H7 (cell line): Measurements from ENCODE around the gene TECPR1. TPM values are rescaled to one million over a fixed set of nuclear protein-coding genes. Genes with fewer than 3 reads are reported as not detected.

Source experiments
- DNase-seq: peaks from one replicate; pipeline ENCODE4 v3.0.0; 2012
- H3K27me3 ChIP-seq: 2 replicates; pipeline ENCODE4 v1.6.0; 2011; ENCODE audit warnings: mild to moderate bottlenecking, low read length; ENCODE audit not compliant: control insufficient read depth, insufficient read depth
- H3K36me3 ChIP-seq: replicated peaks from 2 replicates; pipeline ENCODE4 v1.5.1; 2011; ENCODE audit warnings: low read length; ENCODE audit not compliant: control insufficient read depth, insufficient read depth
- H3K4me3 ChIP-seq: 2 replicates; pipeline ENCODE4 v1.5.1; 2011; ENCODE audit warnings: low read depth, mild to moderate bottlenecking, control low read depth, low read length, moderate library complexity; ENCODE audit not compliant: insufficient read depth
- total RNA-seq: library from RNA; depleted of rRNA; stranded (reverse); fragments of >200 nt; shearing (Covaris generic); gene quantifications from 2 replicates; pipeline ENCODE4 v1.2.3, GENCODE V29; 2014

The TECPR1 gene
- total RNA-seq, 1 experiment from 2014 or later, result 13.7 TPM

DNA sequence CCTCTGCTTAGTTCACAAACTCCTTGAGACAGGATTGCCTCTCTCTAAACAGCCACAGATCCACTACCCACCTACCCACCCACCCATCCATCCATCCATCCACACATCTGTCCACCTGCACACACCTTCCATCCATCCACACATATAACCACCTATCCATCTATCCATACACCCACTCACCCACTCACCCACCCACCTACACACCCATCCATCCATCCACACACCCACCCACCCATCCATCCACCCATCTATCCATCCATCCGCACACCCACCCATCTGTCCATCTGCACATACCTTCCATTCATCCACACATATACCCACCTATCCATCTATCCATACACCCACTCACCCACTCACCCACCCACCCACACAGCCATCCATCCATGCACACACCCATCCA lies 9.7 kb downstream of the TECPR1 start:
- H3K4me3 ChIP-seq, result no peak overlapping the region
- no peak for DNase-seq
- H3K27me3 ChIP-seq, result no peaks in the 10 kb centered on the region
- no peaks in the 10 kb centered on the region for H3K36me3 ChIP-seq

DNA sequence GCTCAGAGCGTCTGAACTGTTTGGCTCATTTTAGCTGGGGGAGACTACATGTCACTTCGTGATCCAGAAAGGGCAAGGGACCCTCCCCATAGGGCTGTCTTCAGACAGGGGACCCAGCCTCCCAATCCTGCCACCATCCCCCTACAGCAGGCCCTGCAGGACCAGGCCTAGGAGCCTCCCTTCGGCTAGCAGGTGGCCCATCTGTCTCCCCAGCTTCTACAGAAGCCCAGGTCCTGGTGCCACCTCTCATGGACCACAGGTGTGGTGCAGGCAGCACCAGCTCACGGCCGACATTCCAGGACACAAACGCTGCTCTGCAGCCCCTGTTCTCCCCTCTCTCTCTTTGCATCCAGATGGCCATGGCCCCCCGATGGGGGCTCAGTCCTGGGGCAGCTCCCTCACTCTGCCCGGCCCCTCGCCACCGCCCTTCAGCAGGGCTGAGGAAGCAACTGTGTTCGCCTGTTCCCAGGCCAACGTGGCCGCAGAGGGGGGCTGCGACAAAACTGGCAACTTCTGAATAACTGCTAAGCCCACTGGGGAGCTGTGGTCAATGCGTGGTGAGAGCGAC lies 10.3 kb downstream of the TECPR1 start:
- H3K27me3 ChIP-seq, result no peaks in the 10 kb centered on the region
- DNase-seq, result peak; percentile 67
- no peak overlapping the region for H3K4me3 ChIP-seq
- H3K36me3 ChIP-seq, result no peaks in the 10 kb centered on the region

DNA sequence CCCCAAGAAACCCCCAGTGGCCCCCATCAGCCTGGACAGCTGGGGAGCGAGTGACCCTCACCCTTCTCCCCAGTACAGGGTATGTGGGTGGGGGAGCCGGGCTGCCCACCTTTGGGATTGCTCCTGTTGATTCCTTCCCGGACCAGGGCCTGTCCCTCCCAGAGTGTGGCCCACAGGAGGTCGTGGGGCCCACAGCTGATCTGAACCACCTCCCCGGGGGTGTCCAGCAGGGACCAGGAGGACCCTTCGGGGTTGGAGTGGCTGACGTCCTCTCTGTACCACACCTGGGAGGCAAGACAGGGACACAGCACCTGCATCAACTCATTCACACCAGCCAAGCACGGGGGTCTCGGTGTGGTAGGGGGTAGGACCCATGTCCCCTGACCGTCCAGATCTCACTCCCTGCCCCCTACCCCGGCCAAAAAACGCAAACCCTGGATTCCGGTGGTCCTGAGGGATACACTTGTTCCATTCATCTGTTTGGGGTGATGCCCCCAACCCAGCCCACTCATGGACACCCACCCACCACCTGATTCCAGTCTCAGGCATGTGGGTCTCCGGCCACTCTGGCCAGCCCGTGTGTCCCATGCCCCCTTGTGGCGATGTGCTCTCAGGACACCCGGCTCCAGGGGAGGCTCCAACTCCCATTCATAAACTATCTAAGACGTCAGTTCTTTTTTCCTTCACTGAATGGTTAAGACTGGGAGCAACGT lies 10.9 kb downstream of the TECPR1 start:
- Histone ChIP-seq H3K4me3 (no peak overlapping the region), H3K27me3 (no peaks in the 10 kb centered on the region), H3K36me3 (no peaks in the 10 kb centered on the region)
- DNase-seq, result peak; percentile 95

DNA sequence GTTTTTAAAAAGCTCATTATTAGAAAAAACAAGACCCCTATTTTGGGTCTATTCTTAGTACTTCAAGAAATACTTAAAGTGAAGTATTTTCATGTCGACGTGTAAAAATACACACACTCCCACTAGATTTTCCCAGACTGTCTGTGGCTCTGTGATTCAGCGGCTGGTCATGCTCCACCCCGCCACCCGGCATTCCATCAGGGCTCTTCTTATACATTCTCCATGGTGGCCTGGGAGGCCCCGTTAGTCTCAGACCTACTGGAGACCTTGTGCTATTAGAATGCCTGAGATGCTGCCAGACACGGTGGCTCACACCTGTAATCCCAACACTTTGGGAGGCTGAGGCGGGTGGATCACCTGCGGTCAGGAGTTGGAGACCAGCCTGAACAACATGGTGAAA lies 13.1 kb downstream of the TECPR1 start:
- no peak for DNase-seq
- H3K36me3 ChIP-seq, result no peaks in the 10 kb centered on the region
- H3K4me3 ChIP-seq, result no peak overlapping the region
- no peaks in the 10 kb centered on the region for H3K27me3 ChIP-seq

DNA sequence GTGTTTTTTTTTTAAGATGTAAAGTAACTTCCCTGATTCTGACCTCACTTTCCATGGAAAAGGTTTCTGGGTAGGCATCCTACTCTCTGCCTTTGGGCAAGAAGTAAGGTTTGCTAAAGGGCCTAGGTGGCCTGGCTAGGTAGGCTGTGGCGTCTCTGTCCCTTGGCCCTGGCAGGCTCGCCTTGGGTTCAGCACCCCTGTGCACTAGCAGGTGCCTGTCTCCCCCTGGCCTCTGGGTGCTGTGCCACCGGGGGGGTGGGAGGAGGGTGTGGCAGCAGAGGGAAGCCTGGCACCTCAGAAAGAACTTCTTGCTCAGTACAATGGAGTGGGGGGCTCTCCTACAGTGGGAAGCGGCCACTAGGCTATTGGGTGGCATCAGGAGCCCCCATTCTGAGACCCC lies 14.0 kb downstream of the TECPR1 start:
- H3K4me3 ChIP-seq, result no peak overlapping the region
- H3K36me3 ChIP-seq, result no peaks in the 10 kb centered on the region
- no peak for DNase-seq
- no peaks in the 10 kb centered on the region for H3K27me3 ChIP-seq

DNA sequence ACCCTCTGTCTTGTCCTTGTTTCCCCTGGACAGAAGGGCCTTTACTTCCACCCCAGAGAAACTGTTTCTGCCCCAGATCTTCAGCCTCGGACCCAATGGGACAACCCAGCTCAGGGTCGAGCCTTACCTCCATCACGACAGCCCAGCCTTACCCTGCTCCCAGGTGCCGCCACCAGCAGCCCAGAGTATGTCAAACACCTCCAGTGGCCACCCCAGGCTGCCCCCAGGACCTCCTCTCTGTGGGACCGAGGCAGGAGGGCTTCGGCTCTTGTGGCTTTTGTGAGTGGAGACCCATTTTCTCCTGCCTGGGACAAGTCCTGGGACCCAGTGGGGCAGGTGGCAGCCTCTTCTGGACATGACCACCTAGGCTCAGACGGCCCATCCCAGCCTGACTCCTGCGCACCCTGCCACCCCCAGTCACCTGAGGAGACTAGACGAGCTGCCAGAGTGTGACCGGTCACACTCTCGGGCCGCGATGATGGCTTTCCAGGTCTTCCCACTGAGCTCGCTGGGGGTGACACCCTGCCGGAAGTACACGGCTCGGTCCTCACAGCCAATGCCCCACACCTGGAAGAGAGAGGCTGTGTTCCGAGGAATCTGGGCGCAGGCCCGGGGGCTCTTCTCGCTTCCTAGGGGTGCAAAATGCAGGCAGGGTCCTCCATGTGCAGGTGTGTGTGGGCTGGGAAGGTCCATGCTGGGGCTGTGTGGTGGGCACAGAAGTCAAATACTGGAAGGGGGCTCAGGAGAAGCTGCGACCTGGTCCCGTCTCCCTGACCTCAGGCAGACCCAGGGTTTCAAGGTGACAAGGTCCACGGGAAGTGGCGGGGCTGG lies 15.5 kb downstream of the TECPR1 start:
- H3K36me3 ChIP-seq, result no peaks in the 10 kb centered on the region
- H3K27me3 ChIP-seq, result no peaks in the 10 kb centered on the region
- H3K4me3 ChIP-seq, result no peak overlapping the region
- peak; percentile 40 for DNase-seq

DNA sequence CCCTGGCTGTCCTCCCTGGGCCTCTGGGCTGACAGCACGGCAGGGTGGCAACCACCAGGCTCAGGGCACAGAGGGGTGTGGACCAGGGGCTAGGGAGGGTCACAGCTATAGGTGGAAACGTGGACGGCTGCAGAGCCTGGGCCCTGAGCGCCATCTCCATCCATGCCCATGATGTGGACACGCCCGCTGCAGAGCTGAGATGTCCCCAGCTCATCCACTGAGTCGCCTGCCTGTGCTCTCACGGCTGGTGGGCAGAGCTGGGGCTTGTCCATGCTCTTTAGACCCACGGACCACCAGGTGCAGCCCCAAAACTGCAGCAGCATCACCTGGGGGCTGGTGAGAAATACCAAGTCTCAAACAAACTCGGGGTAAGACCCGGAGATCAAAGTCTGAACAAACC lies 16.1 kb downstream of the TECPR1 start:
- H3K36me3 ChIP-seq, result no peaks in the 10 kb centered on the region
- peak; percentile 40 for DNase-seq

DNA sequence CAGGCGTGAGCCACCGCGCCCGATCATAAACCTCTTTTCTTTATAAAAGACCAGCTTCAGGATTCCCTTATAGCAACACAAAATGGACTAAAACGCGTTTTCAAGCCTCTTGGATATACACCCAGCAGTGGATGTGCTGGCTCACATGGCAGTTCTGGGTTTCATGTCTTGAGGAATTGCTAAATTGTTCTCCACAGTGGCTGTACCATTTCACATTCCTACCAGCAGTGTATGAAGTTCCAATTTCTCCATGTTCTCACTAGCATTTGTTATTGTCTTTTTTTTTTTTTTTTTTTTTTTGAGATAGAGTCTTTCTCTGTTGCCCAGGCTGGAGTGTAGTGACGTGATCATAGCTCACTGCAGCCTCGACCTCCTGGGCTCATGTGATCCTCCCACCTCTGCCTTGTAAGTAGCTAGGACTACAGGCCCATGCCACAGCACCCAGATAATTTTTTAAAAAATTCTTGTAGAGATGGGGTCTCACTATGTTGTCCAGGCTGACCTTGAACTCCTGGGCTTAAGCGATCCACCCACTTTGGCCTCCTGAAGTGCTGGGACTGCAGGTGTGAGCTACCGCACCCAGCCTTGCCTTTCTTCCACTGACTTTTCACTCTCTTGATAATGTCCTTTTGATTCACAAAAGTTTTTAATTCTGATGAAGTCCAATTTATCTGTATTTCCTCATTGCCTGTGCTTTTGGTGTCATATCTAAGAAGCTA lies 17.4 kb downstream of the TECPR1 start:
- H3K36me3 ChIP-seq, result no peaks in the 10 kb centered on the region
- no peaks in the 10 kb centered on the region for H3K27me3 ChIP-seq
- DNase-seq, result no peak
- H3K4me3 ChIP-seq, result no peak overlapping the region

More for the DNA sequence above, 16.1 kb downstream of the TECPR1 start:
- Histone ChIP-seq H3K4me3 (no peak overlapping the region), H3K27me3 (no peaks in the 10 kb centered on the region)

DNA sequence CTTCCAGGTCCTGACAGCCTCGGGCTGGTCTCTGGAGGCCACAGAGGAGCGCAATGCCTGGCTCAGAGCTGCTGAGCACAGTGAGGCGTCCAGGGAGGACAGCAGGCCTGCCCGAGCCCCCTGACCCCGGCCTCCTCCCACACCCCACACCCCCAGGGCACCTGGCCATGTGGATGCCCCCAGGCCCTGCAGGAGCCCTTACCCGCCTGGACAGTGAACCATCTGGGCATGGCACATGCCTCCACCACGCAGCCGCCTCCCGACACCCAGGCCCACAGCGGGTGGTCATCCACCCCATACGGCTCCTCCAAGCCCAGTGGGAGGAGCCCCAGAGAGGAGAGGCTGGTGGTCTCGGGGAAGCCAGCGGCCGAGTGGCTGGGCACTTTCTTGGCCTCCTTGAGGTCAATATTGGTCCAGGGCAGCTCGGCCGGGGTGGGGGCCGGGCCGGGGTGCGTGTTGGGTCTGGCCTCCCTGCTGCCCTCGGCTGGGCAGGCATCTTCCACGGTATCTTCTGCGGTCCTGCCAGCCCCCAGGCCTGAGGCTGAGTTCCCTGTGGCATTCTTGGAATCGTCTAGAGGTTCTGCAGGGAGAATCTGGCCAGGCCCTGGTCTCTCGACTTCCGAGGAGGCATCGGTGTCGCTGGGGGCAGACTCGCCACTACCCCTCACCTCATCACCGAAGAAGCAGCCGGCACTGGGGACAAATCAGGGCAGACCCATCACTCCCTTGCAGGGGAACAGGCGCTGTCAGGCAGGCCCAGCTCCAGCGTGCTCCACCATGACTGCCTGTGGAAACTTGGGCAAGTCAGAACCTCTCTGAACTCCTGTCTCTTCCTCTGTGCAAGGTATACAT lies 18.6 kb downstream of the TECPR1 start:
- Histone ChIP-seq H3K36me3 (no peaks in the 10 kb centered on the region), H3K27me3 (no peaks in the 10 kb centered on the region), H3K4me3 (no peak overlapping the region)
- peak; percentile 60 for DNase-seq

DNA sequence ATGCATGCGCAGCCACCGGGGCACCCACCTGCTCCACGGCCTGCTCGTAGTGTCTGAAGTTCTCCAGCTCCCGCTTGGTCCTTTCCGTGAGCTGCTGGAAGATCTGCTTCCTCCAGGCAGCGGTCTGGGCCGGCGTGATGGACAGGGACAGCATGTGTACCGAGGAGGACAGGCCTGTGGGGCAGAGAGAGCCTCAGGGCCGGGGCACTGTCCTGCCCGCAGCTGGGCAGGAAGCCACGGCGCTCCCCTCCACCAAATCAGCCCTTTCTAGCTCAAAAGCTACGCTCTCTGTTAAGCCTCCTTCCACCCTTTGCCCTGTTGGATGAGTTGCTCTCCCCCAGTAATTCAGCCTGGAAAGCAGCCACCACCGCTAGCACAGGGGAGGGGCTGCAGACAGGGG lies 19.2 kb downstream of the TECPR1 start:
- no peaks in the 10 kb centered on the region for H3K27me3 ChIP-seq
- H3K4me3 ChIP-seq, result no peak overlapping the region
- no peaks in the 10 kb centered on the region for H3K36me3 ChIP-seq
- peak; percentile 57 for DNase-seq

DNA sequence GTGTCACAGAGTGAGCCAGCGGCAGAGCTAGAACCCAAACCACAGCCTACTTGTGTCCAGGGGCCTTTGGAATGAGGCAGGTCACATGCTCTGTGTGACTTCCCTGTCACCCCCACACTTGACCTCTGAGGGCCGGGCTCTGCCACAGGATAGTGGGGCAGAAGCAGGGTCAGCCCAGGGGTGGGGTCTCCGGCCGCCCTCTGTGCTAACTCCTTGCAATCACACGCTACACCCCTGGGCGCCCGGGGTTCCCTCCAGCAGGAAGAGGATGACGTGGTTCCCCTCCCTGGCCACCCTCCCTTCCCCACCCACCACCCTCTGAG lies 19.8 kb downstream of the TECPR1 start:
- Histone ChIP-seq H3K4me3 (no peak overlapping the region), H3K36me3 (no peaks in the 10 kb centered on the region), H3K27me3 (no peaks in the 10 kb centered on the region)
- DNase-seq, result peak; percentile 43

DNA sequence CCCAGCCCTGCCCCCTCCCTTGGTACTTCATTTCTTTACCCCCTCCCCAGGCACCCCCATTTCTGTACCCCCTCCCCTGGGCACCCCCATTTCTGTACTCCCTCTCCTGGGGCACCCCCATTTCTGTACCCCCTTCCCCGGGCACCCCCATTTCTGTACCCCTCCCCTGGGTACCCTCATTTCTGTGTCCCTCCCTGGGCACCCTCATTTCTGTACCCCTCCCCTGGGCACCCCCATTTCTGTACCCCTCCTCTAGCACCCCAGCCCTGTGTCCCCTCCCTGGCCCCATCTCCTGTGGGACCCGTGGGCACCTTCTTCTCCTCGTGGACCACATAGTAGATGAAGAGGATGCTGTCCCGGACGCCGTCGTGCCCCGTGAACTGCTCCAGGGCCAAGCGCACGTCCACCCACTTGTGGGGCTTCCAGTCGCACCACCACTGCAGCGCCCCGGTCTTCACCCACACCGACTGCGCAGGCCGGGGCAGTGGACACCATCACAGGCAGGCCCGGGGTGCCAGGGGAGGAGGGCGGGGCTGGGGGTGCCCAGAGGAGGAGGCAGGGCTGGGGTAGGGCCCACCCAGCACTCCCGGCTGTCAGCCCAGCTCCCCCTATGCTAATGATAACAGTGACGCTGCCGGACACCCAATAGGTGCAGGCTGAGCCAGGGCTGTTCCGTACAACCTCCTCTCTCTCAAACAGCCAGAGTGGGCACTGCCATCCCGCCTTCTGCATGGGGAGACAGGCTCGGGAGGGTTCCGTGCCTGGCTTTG lies 20.4 kb downstream of the TECPR1 start:
- no peaks in the 10 kb centered on the region for H3K36me3 ChIP-seq
- H3K4me3 ChIP-seq, result no peak overlapping the region
- no peaks in the 10 kb centered on the region for H3K27me3 ChIP-seq
- peak; percentile 53 for DNase-seq

DNA sequence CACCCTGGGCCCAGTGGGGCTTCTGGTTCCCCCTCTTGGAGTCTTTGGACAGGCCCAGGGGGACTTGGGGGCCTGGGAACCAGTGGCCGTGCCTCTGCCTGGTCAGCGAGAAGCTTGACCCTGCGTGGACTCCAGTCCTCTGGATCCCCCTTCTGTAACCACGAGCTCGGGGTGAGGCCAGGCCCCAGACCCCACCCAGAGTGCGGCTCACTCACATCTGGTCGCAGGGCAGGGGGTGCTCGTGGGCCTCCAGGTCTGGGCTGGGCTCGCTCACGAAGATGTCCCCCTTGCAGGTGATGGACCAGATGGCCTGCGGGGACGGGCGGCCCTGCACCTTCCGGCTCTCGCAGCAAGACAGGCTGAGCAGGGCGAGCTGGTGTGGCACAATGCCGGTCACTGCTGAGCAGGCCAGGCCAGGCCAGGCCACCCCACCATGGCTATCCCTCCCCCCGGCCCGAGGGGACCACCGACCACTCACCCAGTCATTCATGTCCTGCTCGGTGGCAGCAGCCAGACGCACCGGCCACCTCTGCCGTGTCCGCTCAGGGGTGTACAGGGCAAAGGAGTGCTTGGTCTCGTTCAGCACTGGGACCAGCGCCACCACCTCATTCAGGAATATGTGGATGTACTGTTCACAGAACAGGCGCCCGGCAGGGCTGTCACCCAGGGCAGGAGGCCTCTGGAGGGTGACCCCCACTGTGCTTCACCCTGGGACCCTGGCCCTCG lies 21.1 kb downstream of the TECPR1 start:
- H3K36me3 ChIP-seq, result no peaks in the 10 kb centered on the region
- no peaks in the 10 kb centered on the region for H3K27me3 ChIP-seq
- no peak overlapping the region for H3K4me3 ChIP-seq
- DNase-seq, result peak; percentile 53
